Breast epithelium (tissue), 4 donors: Measurements from ENCODE around the gene DPYD. TPM values are rescaled to one million over a fixed set of nuclear protein-coding genes. Genes with fewer than 3 reads are reported as not detected.

Experiments used
- DNase-seq, 2 donors: peaks; one replicate each; pipeline ENCODE4 v3.0.0-alpha.2; 2019; ENCODE audit warnings: low spot score in 2 of 2
- H3K27ac ChIP-seq, 2 donors: fragments of 200-600 bp; sonication (generic) in 1 of 2; one replicate each; pipeline ENCODE4 v1.5.1; 2016 to 2019; ENCODE audit warnings: mild to moderate bottlenecking in 1 of 2
- H3K27me3 ChIP-seq, 2 donors: fragments of 200-600 bp; sonication (generic) in 1 of 2; one replicate each; pipeline versions ENCODE4 v1.5.1 to v1.6.0; 2017 to 2019; ENCODE audit warnings: control low read depth in 1 of 2, mild to moderate bottlenecking in 1 of 2
- H3K36me3 ChIP-seq: fragments of 200-600 bp; one replicate; pipeline ENCODE4 v1.5.1; 2019
- H3K4me1 ChIP-seq, 2 donors: fragments of 200-600 bp; sonication (generic); one replicate each; pipeline ENCODE4 v1.5.1; 2016 to 2019; ENCODE audit warnings: control low read depth in 1 of 2
- H3K4me3 ChIP-seq, 3 donors: fragments of 200-600 bp; sonication (generic); 1 replicate in 2 of 3; 2 replicates in 1 of 3; pipeline ENCODE4 v1.5.1; 2016 to 2019; ENCODE audit warnings: mild to moderate bottlenecking in 3 of 3, moderate library complexity in 2 of 3
- H3K9me3 ChIP-seq, 2 donors: fragments of 200-600 bp; sonication (generic) in 1 of 2; one replicate each; pipeline ENCODE4 v1.5.1; 2016 to 2019; ENCODE audit warnings: control low read depth in 1 of 2
- CTCF ChIP-seq, 3 donors: fragments of 450-650 bp; IDR thresholded peaks; one replicate each; pipeline ENCODE4 v1.5.1; 2016 to 2017; ENCODE audit warnings: antibody characterized with exemption in 3 of 3, mild to moderate bottlenecking in 3 of 3, moderate library complexity in 3 of 3
- POLR2A ChIP-seq: fragments of 450-650 bp; IDR thresholded peaks from one replicate; pipeline ENCODE4 v1.6.1; 2016; ENCODE audit warnings: antibody characterized with exemption, mild to moderate bottlenecking, moderate library complexity
- POLR2AphosphoS5 ChIP-seq, 3 donors: sonication (generic); formaldehyde crosslinking; IDR thresholded peaks; one replicate each; pipeline ENCODE4 v1.6.1; 2017; ENCODE audit warnings: antibody characterized with exemption in 3 of 3
- intact Hi-C: fragments of 100-400 bp; cut with DNase I; formaldehyde crosslinking; loops from one replicate; pipeline ENCODE4 v1.15.1; 2023; ENCODE audit warnings: low total_unique reads
- total RNA-seq, 3 donors: library from RNA; depleted of rRNA; stranded (reverse); fragments of >200 nt; gene quantifications; one replicate each; pipeline ENCODE4 v1.1.0, GENCODE V29; 2016

The DPYD gene
- total RNA-seq, 3 donors from 2014 or later, result 56.4 to 95.1 (median 58.1) TPM

DNA sequence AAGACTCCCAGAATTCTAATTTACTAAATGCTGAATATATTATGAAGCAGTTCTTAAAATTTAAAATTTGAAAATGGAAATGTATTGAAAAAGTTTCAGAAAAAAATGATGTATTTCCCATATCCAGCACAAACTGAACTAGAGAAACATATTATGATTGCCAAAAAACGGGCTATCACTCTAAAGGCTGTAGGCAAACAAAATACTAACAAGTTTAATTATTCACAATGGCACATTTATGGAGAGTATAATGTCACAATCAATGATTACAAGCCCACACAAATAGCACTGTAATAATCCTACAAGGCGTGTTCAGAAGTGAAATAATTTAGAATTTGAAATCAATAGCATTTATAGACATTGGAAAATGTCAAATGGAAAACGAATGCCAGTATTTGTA, 667.9 kb downstream of the DPYD start:
- intact Hi-C loops, result no loop called here
- no peak for DNase-seq
- Histone ChIP-seq H3K4me1 (no peaks in the 10 kb centered on the region), H3K27me3 (no peaks in the 10 kb centered on the region), H3K36me3 (no peaks in the 10 kb centered on the region), H3K27ac (no peak overlapping the region), H3K4me3 (no peak overlapping the region), H3K9me3 (no peaks in the 10 kb centered on the region)
- TF ChIP-seq POLR2AphosphoS5 (IDR thresholded peaks at IDR 0.05) (no peak), POLR2A (no peak), CTCF (IDR thresholded peaks at IDR 0.05) (no peak)

DNA sequence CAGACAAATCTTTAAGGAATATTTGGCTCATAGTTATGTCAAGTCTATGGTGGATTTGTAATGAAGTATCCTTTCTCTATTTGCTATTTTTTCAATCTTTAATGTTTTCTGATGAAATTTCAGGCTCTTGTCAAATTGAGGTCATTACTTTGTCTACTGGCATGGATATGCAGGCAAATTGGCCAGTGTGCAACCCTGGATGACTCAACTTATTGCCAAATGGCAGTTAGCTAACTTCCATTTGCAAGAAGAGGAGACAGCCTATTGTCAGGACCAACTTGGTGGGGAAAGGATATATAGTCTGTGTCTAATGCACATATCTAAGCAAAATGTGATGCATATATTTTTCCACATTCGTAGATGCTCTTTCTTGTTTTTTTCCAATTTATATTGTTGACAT, 668.8 kb downstream of the DPYD start:
- TF ChIP-seq POLR2A, result no peak
- no peak for TF ChIP-seq POLR2AphosphoS5 (IDR thresholded peaks at IDR 0.05)
- no peak for TF ChIP-seq CTCF (IDR thresholded peaks at IDR 0.05)
- no peaks in the 10 kb centered on the region for H3K27me3 ChIP-seq
- intact Hi-C loops, result no loop called here
- no peaks in the 10 kb centered on the region for H3K9me3 ChIP-seq
- H3K36me3 ChIP-seq, result no peaks in the 10 kb centered on the region
- DNase-seq, result no peak
- H3K4me3 ChIP-seq, result no peak overlapping the region
- H3K27ac ChIP-seq, result no peak overlapping the region
- H3K4me1 ChIP-seq, result no peaks in the 10 kb centered on the region

- H3K9me3 ChIP-seq, result no peaks in the 10 kb centered on the region
- no peaks in the 10 kb centered on the region for H3K27me3 ChIP-seq
- no peak for DNase-seq
- H3K27ac ChIP-seq, result no peak overlapping the region
- H3K4me3 ChIP-seq, result no peak overlapping the region
- no peaks in the 10 kb centered on the region for H3K36me3 ChIP-seq
- TF ChIP-seq POLR2A (no peak), POLR2AphosphoS5 (IDR thresholded peaks at IDR 0.05) (no peak), CTCF (IDR thresholded peaks at IDR 0.05) (no peak)
- intact Hi-C loops, result loop anchor here (10.0 kb wide), 1 partner anchor 1842 kb away; no protein-coding TSS in a partner anchor
- H3K4me1 ChIP-seq, result no peaks in the 10 kb centered on the region
These were observed 673.6 kb downstream of the DPYD start for GRCh38 chr1:97247196-97247595.

DNA sequence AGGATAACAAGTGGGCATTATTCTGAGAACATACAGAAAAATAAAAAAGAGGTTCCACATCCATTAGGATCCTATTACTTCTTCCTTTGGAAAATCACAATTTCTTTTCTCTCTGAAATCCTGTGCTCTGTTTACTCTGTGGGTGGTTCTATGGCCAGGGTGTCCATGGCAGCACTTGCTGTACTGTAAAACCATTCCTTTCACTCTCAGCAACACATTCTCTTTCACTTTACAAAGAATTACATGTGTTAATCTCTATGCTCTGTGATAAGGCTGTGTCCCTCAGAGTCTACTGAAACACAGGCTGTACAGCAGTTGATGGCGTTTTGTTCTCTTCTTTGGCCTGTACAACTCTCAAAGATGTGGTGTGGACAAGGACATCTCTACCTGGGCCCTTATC, 675.2 kb downstream of the DPYD start:
- Histone ChIP-seq H3K4me3 (no peak overlapping the region), H3K4me1 (no peaks in the 10 kb centered on the region), H3K36me3 (no peaks in the 10 kb centered on the region), H3K9me3 (no peaks in the 10 kb centered on the region), H3K27me3 (no peaks in the 10 kb centered on the region), H3K27ac (no peak overlapping the region)
- intact Hi-C loops, result loop anchor here (10.0 kb wide), 1 partner anchor 1841 kb away; no protein-coding TSS in a partner anchor
- DNase-seq, result no peak
- TF ChIP-seq POLR2AphosphoS5 (IDR thresholded peaks at IDR 0.05) (no peak), CTCF (IDR thresholded peaks at IDR 0.05) (no peak), POLR2A (no peak)

DNA sequence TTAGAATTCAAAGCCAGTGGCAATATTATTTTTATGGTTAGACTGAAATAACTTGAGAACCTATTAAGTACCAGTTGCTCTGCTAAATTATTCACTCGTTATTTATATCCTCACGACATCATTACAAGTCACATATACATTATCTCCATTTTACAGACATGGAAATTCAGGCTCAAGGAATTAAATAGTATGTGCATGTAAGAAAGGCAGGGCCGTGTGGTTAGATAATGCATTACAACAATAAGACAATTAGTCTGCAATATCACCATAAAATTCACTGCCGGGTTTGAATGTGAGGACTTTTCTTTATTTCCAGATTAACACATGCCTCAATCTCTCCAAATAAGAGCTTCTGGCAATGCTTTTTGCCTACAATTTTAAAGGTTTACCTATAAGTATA, 675.8 kb downstream of the DPYD start:
- Histone ChIP-seq H3K36me3 (no peaks in the 10 kb centered on the region), H3K27ac (no peak overlapping the region), H3K4me1 (no peaks in the 10 kb centered on the region), H3K4me3 (no peak overlapping the region), H3K9me3 (no peaks in the 10 kb centered on the region), H3K27me3 (no peaks in the 10 kb centered on the region)
- no peak for DNase-seq
- intact Hi-C loops, result loop anchor here (10.0 kb wide), 1 partner anchor 1840 kb away; no protein-coding TSS in a partner anchor
- TF ChIP-seq CTCF (IDR thresholded peaks at IDR 0.05) (no peak), POLR2A (no peak), POLR2AphosphoS5 (IDR thresholded peaks at IDR 0.05) (no peak)
